Keratinocyte (primary cell): Measurements from ENCODE around the gene LAMP1. TPM values are rescaled to one million over a fixed set of nuclear protein-coding genes. Genes with fewer than 3 reads are reported as not detected.
"Not testable (repeated sequence)": the region's sequence is repeated elsewhere in the genome, so short reads cannot be mapped to it uniquely, and the experiment has no call there.

ENCODE experiments used
- DNase-seq: peaks from one replicate; pipeline ENCODE4 v3.0.0-alpha.2; 2011; ENCODE audit warnings: low read depth, missing footprints, low spot score
- FAIRE-seq: peaks from 2 replicates; lab custom pipeline; 2011; peaks lifted over from hg19 to GRCh38; lab: Jason Lieb, UNC
- H2AFZ ChIP-seq: 2 replicates; pipeline ENCODE4 v1.6.0; 2012; ENCODE audit warnings: low read length, control low read depth, inconsistent platforms; ENCODE audit not compliant: control insufficient read depth
- H3K27ac ChIP-seq: 2 replicates; pipeline ENCODE4 v1.5.1; 2011; ENCODE audit warnings: low read length; ENCODE audit not compliant: control insufficient read depth, insufficient read depth
- H3K27me3 ChIP-seq: 3 replicates; pipeline ENCODE4 v1.6.0; 2011; ENCODE audit warnings: low read length; ENCODE audit not compliant: control insufficient read depth, insufficient read depth; ENCODE audit errors: extremely low read depth
- H3K36me3 ChIP-seq, 2 experiments: 2 replicates in 1 of 2; 3 replicates in 1 of 2; pipeline ENCODE4 v1.5.1; 2011; ENCODE audit warnings: low read length in 2 of 2, mild to moderate bottlenecking in 1 of 2; ENCODE audit not compliant: control insufficient read depth in 2 of 2, insufficient read depth in 2 of 2; ENCODE audit errors: extremely low read depth in 1 of 2
- H3K4me1 ChIP-seq: 3 replicates; pipeline ENCODE4 v1.5.1; 2011; ENCODE audit warnings: low read length; ENCODE audit not compliant: control insufficient read depth, insufficient read depth; ENCODE audit errors: extremely low read depth
- H3K4me2 ChIP-seq: 3 replicates; pipeline ENCODE4 v1.6.0; 2011; ENCODE audit warnings: low read depth, low read length; ENCODE audit not compliant: control insufficient read depth, insufficient read depth; ENCODE audit errors: extremely low read depth
- H3K4me3 ChIP-seq, 3 experiments: fragments of 200-600 bp in 1 of 3; sonication (generic) in 1 of 3; 2 replicates in 2 of 3; 3 replicates in 1 of 3; pipeline ENCODE4 v1.5.1; 2011 to 2016; ENCODE audit warnings: low read length in 3 of 3, mild to moderate bottlenecking in 3 of 3, control low read depth in 2 of 3, inconsistent platforms in 1 of 3, low read depth in 1 of 3, mixed read lengths in 1 of 3, mixed run types in 1 of 3, moderate library complexity in 1 of 3; ENCODE audit not compliant: control insufficient read depth in 2 of 3, insufficient read depth in 2 of 3; ENCODE audit errors: extremely low read depth in 1 of 3
- H3K79me2 ChIP-seq: 2 replicates; pipeline ENCODE4 v1.6.0; 2012; ENCODE audit warnings: low read length; ENCODE audit not compliant: control insufficient read depth, insufficient read depth
- H3K9ac ChIP-seq: 3 replicates; pipeline ENCODE4 v1.6.0; 2011; ENCODE audit warnings: low read length; ENCODE audit not compliant: control insufficient read depth, insufficient read depth; ENCODE audit errors: extremely low read depth
- H3K9me1 ChIP-seq: 3 replicates; pipeline ENCODE4 v1.6.0; 2011; ENCODE audit warnings: low read length; ENCODE audit not compliant: control insufficient read depth, insufficient read depth; ENCODE audit errors: extremely low read depth
- H3K9me3 ChIP-seq: 2 replicates; pipeline ENCODE4 v1.5.1; 2012; ENCODE audit warnings: low read depth, low read length; ENCODE audit not compliant: control insufficient read depth
- H4K20me1 ChIP-seq: 3 replicates; pipeline ENCODE4 v1.6.0; 2011; ENCODE audit warnings: low read length; ENCODE audit not compliant: control insufficient read depth, insufficient read depth; ENCODE audit errors: extremely low read depth
- CTCF ChIP-seq, 3 experiments: IDR thresholded peaks in 1 of 3; conservative IDR thresholded peaks in 1 of 3; optimal IDR thresholded peaks in 1 of 3; 2 replicates in 2 of 3; 3 replicates in 1 of 3; pipeline versions ENCODE3 to v1.5.1; 2011; ENCODE audit warnings: low read length in 3 of 3, mild to moderate bottlenecking in 3 of 3, moderate library complexity in 2 of 3, control low read depth in 1 of 3, inconsistent platforms in 1 of 3; ENCODE audit not compliant: insufficient read depth in 2 of 3; ENCODE audit errors: extremely low read depth in 1 of 3
- EZH2 ChIP-seq: IDR thresholded peaks from one replicate; pipeline ENCODE4 v1.6.1; 2012; ENCODE audit warnings: inconsistent platforms, mild to moderate bottlenecking, low read length, moderate library complexity
- dilution Hi-C: fragments of 300-500 bp; cut with MboI; formaldehyde crosslinking; loops from one replicate; pipeline ENCODE4 v1.7.0; 2020; ENCODE audit warnings: low sequenced_read_pairs; ENCODE audit not compliant: extremely low pct_ligation_motif_present
- polyA plus RNA-seq, 5 experiments: library from polyadenylated mRNA; depleted of rRNA in 3 of 5; stranded (reverse) in 3 of 5; stranded (forward) in 1 of 5; unstranded in 1 of 5; fragments of >200 nt; gene quantifications; 1 replicate in 1 of 5; 2 replicates in 3 of 5; 3 replicates in 1 of 5; pipeline versions ENCODE4 v1.2.1 to v1.2.3, GENCODE V29; 2011 to 2012; ENCODE audit warnings: missing spikeins in 2 of 5, low read depth in 1 of 5, low replicate concordance in 1 of 5

LAMP1 gene
- polyA plus RNA-seq, 1 donor (not counting 4 experiments of a cell fraction or from before 2014, with no cell fraction given) = 202 TPM

- no peak for DNase-seq
- H3K9me3 ChIP-seq = no peaks in the 10 kb centered on the region
- TF ChIP-seq CTCF (optimal IDR thresholded peaks at IDR 0.05 in 1 of 3, IDR thresholded peaks at IDR 0.05 in 1 of 3, conservative IDR thresholded peaks at IDR 0.05 in 1 of 3; ENCODE audit: extremely low read depth in 1 of 3, insufficient read depth in 2 of 3, low read length in 3 of 3) (no peak), EZH2 (no peak)
- no peak overlapping the region for H3K4me2 ChIP-seq
- no peaks in the 10 kb centered on the region for H3K9me1 ChIP-seq
- H3K4me1 ChIP-seq = no peaks in the 10 kb centered on the region
- no peaks in the 10 kb centered on the region for H3K79me2 ChIP-seq
- FAIRE-seq = no peak
- H3K27ac ChIP-seq = no peak overlapping the region
- no peak overlapping the region for H3K4me3 ChIP-seq
- H3K27me3 ChIP-seq = no peaks in the 10 kb centered on the region
- no peak overlapping the region for H2AFZ ChIP-seq
- H3K36me3 ChIP-seq = peaks cover 23 to 41% of the 10 kb centered on the region in 2 experiments
- no peak overlapping the region for H3K9ac ChIP-seq
- no peaks in the 10 kb centered on the region for H4K20me1 ChIP-seq
- dilution Hi-C loops = no loop called here
Measured at GRCh38 chr13:113258321-113259054, 38.6 kb upstream of the LAMP1 start.

- DNase-seq = no peak
- H3K9me1 ChIP-seq = no peaks in the 10 kb centered on the region
- H3K36me3 ChIP-seq = peaks cover 22 to 31% of the 10 kb centered on the region in 2 experiments
- no peak for FAIRE-seq
- no peaks in the 10 kb centered on the region for H3K27me3 ChIP-seq
- H4K20me1 ChIP-seq = no peaks in the 10 kb centered on the region
- no peak overlapping the region for H2AFZ ChIP-seq
- no peak overlapping the region for H3K9ac ChIP-seq
- no peak overlapping the region for H3K4me2 ChIP-seq
- dilution Hi-C loops = no loop called here
- H3K4me3 ChIP-seq = no peak overlapping the region
- H3K79me2 ChIP-seq = no peaks in the 10 kb centered on the region
- H3K9me3 ChIP-seq = no peaks in the 10 kb centered on the region
- no peak for TF ChIP-seq CTCF (optimal IDR thresholded peaks at IDR 0.05 in 1 of 3, IDR thresholded peaks at IDR 0.05 in 1 of 3, conservative IDR thresholded peaks at IDR 0.05 in 1 of 3; ENCODE audit: extremely low read depth in 1 of 3, insufficient read depth in 2 of 3, low read length in 3 of 3)
- TF ChIP-seq EZH2 = no peak
- no peak overlapping the region for H3K27ac ChIP-seq
- H3K4me1 ChIP-seq = no peaks in the 10 kb centered on the region
Measured at GRCh38 chr13:113260996-113261395, 36.0 kb upstream of the LAMP1 start.

GRCh38 chr13:113263016-113263415, 34.0 kb upstream of the LAMP1 start:
- H3K9me1 ChIP-seq, H3K9me3 ChIP-seq, H3K4me2 ChIP-seq, FAIRE-seq, dilution Hi-C loops, H3K79me2 ChIP-seq, H3K4me1 ChIP-seq, H4K20me1 ChIP-seq, DNase-seq, H3K27ac ChIP-seq, H3K27me3 ChIP-seq, H3K4me3 ChIP-seq, H2AFZ ChIP-seq, H3K9ac ChIP-seq: not testable (repeated sequence)
- H3K36me3 ChIP-seq = peaks cover 18 to 27% of the 10 kb centered on the region in 2 experiments
